Astrocyte of the cerebellum (primary cell): Measurements from ENCODE around the gene INPP4A.
"Not testable (repeated sequence)": the region's sequence is repeated elsewhere in the genome, so short reads cannot be mapped to it uniquely, and the experiment has no call there.

ENCODE experiments used
- DNase-seq: peaks from one replicate; pipeline ENCODE4 v3.0.0-alpha.2; 2011; ENCODE audit warnings: low read depth
- H3K4me3 ChIP-seq: 2 replicates; pipeline ENCODE4 v1.5.1; 2011; ENCODE audit warnings: mild to moderate bottlenecking, low read depth, low read length, moderate library complexity
- CTCF ChIP-seq: IDR thresholded peaks from 2 replicates; pipeline ENCODE4 v1.5.1; 2012; ENCODE audit warnings: low read length, low read depth, moderate library complexity, mild to moderate bottlenecking; ENCODE audit errors: missing control alignments
- in situ Hi-C: cut with HindIII; loops from 2 replicates; pipeline ENCODE4 v1.10.0; 2017; ENCODE audit warnings: low sequenced_read_pairs

Gene INPP4A

GRCh38 chr2:98589489-98589888 lies 144.8 kb downstream of the INPP4A start:
- H3K4me3 ChIP-seq = no peak overlapping the region
- no peak for DNase-seq
- no peak for TF ChIP-seq CTCF
- in situ Hi-C loops = no loop called here

GRCh38 chr2:98592565-98592964 lies 147.9 kb downstream of the INPP4A start:
- H3K4me3 ChIP-seq = no peak overlapping the region
- TF ChIP-seq CTCF = no peak
- in situ Hi-C loops = no loop called here
- DNase-seq = no peak

- DNase-seq, in situ Hi-C loops, H3K4me3 ChIP-seq: not testable (repeated sequence)
Measured at GRCh38 chr2:98594665-98595064, 150.0 kb downstream of the INPP4A start.

- no peak for DNase-seq
- no peak overlapping the region for H3K4me3 ChIP-seq
- in situ Hi-C loops = no loop called here
- TF ChIP-seq CTCF = no peak
Measured at GRCh38 chr2:98598781-98599428, 154.2 kb downstream of the INPP4A start.

GRCh38 chr2:98601532-98602132 lies 157.0 kb downstream of the INPP4A start:
- DNase-seq = no peak
- in situ Hi-C loops = no loop called here
- peak; percentile 75 for TF ChIP-seq CTCF
- H3K4me3 ChIP-seq = no peak overlapping the region

GRCh38 chr2:98604547-98604946 lies 159.9 kb downstream of the INPP4A start:
- TF ChIP-seq CTCF = no peak
- no peak for DNase-seq
- in situ Hi-C loops = no loop called here
- no peak overlapping the region for H3K4me3 ChIP-seq

GRCh38 chr2:98605076-98605475 lies 160.4 kb downstream of the INPP4A start:
- no peak for TF ChIP-seq CTCF
- in situ Hi-C loops = no loop called here
- no peak overlapping the region for H3K4me3 ChIP-seq
- DNase-seq = no peak
